HepG2 (cell line): Measurements from ENCODE around the gene AKAP8L. TPM values are rescaled to one million over a fixed set of nuclear protein-coding genes. Genes with fewer than 3 reads are reported as not detected.
A peak's percentile ranks its signal among the peaks of the same experiment; 100 is the strongest.

Experiments
- BCL3 ChIP-seq: sonication (generic); formaldehyde crosslinking; IDR thresholded peaks from 2 replicates; pipeline ENCODE4 v1.5.1; 2020; ENCODE audit warnings: mild to moderate bottlenecking, missing genetic modification reagents, moderate library complexity
- CHCHD3 ChIP-seq: sonication (generic); formaldehyde crosslinking; IDR thresholded peaks from 2 replicates; pipeline ENCODE4 v1.8.0; 2022; ENCODE audit warnings: mild to moderate bottlenecking, missing genetic modification reagents, moderate library complexity
- DRAP1 ChIP-seq: IDR thresholded peaks from 2 replicates; pipeline ENCODE4 v1.6.1; 2016; ENCODE audit warnings: missing genetic modification reagents, missing compliant biosample characterization
- HOMEZ ChIP-seq: IDR thresholded peaks from 2 replicates; pipeline ENCODE4 v1.6.1; 2016; ENCODE audit warnings: low read depth
- PAF1 ChIP-seq: IDR thresholded peaks from 2 replicates; pipeline ENCODE4 v1.6.1; 2016; ENCODE audit warnings: missing genetic modification reagents, missing compliant biosample characterization
- PHF8 ChIP-seq: sonication (generic); formaldehyde crosslinking; IDR thresholded peaks from 2 replicates; pipeline ENCODE4 v1.5.0; 2020; ENCODE audit warnings: missing genetic modification reagents
- POGZ ChIP-seq: sonication (generic); formaldehyde crosslinking; IDR thresholded peaks from 2 replicates; pipeline ENCODE4 v1.4.0; 2020; ENCODE audit warnings: mild to moderate bottlenecking, missing genetic modification reagents
- SMYD3 ChIP-seq: sonication (generic); formaldehyde crosslinking; IDR thresholded peaks from 2 replicates; pipeline ENCODE4 v1.8.1; 2023; ENCODE audit warnings: mild to moderate bottlenecking, missing genetic modification reagents
- STAG1 ChIP-seq: sonication (generic); formaldehyde crosslinking; IDR thresholded peaks from 2 replicates; pipeline ENCODE4 v1.4.0; 2020; ENCODE audit warnings: missing genetic modification reagents
- STAT6 ChIP-seq: sonication (generic); formaldehyde crosslinking; IDR thresholded peaks from 2 replicates; pipeline ENCODE4 v1.4.0; 2020; ENCODE audit warnings: missing genetic modification reagents, mild to moderate bottlenecking, borderline replicate concordance
- XBP1 ChIP-seq: sonication (generic); formaldehyde crosslinking; IDR thresholded peaks from 2 replicates; pipeline ENCODE4 v1.5.0; 2020; ENCODE audit warnings: missing genetic modification reagents
- ZBTB7A ChIP-seq: sonication (generic); formaldehyde crosslinking; IDR thresholded peaks from 2 replicates; pipeline ENCODE4 v1.8.0; 2022; ENCODE audit warnings: mild to moderate bottlenecking, missing genetic modification reagents
- ZIK1 ChIP-seq: sonication (generic); formaldehyde crosslinking; IDR thresholded peaks from 2 replicates; pipeline ENCODE4 v1.5.0; 2020; ENCODE audit warnings: mild to moderate bottlenecking, low read depth, missing genetic modification reagents, borderline replicate concordance
- ZNF17 ChIP-seq: sonication (generic); formaldehyde crosslinking; IDR thresholded peaks from 2 replicates; pipeline ENCODE4 v1.5.0; 2020; ENCODE audit warnings: mild to moderate bottlenecking, missing genetic modification reagents
- ZNF207 ChIP-seq: fragments of 450-650 bp; IDR thresholded peaks from 2 replicates; pipeline ENCODE4 v1.6.1; 2016; ENCODE audit warnings: antibody characterized with exemption, borderline replicate concordance
- ZNF24 ChIP-seq: fragments of 450-650 bp; IDR thresholded peaks from 2 replicates; pipeline ENCODE4 v1.6.1; 2017; ENCODE audit warnings: antibody characterized with exemption, mild to moderate bottlenecking
- ZNF512B ChIP-seq: sonication (generic); formaldehyde crosslinking; IDR thresholded peaks from 2 replicates; pipeline ENCODE4 v1.5.1; 2020; ENCODE audit warnings: missing genetic modification reagents, mild to moderate bottlenecking, borderline replicate concordance
- ZSCAN22 ChIP-seq: sonication (generic); formaldehyde crosslinking; IDR thresholded peaks from 2 replicates; pipeline ENCODE4 v1.4.0; 2020; ENCODE audit warnings: mild to moderate bottlenecking, missing genetic modification reagents
- ZSCAN25 ChIP-seq: sonication (generic); formaldehyde crosslinking; IDR thresholded peaks from 2 replicates; pipeline ENCODE4 v1.8.0; 2022; ENCODE audit warnings: mild to moderate bottlenecking, missing genetic modification reagents
- polyA plus RNA-seq, 8 experiments: library from polyadenylated mRNA; depleted of rRNA in 3 of 8; stranded (reverse) in 7 of 8; unstranded in 1 of 8; fragments of >200 nt; fragmentation: Illumina TruSeq in 4 of 8; extraction: Trizol in 4 of 8; gene quantifications; 2 replicates each; pipeline versions ENCODE4 v1.2.1 to v1.2.3, GENCODE V29; 2011 to 2016; ENCODE audit warnings: low read depth in 4 of 8, missing spikeins in 1 of 8, mixed read lengths in 1 of 8; ENCODE audit not compliant: insufficient read depth in 1 of 8
- total RNA-seq, 5 experiments: library from RNA; depleted of rRNA; stranded (reverse); fragments of >200 nt; fragmentation: Illumina TruSeq; extraction: Trizol; gene quantifications; 2 replicates each; pipeline ENCODE4 v1.2.3, GENCODE V29; 2016; ENCODE audit warnings: low read depth in 1 of 5

AKAP8L gene
- total and polyA plus RNA-seq, 2 of the 13 experiments (the other 11 are each of a cell fraction or from before 2014, with no cell fraction given), result 48.2 to 49.6 TPM

GRCh38 chr19:15379083-15379998 lies 39.4 kb downstream of the AKAP8L start, which contains the start of gene AKAP8 (continued):
- no peak; the same call in 1 of the 2 replicates for TF ChIP-seq STAG1 (CRISPR knock-in tag)
- TF ChIP-seq ZNF207, result no peak
- peak; percentile 54; the same call in 1 of the 2 replicates for TF ChIP-seq XBP1 (CRISPR knock-in tag)
- TF ChIP-seq ZNF24, result no peak
- TF ChIP-seq PAF1 (CRISPR knock-in tag), result peak; percentile 87
- TF ChIP-seq ZSCAN22 (CRISPR knock-in tag), result peak; percentile 25; the same call in 1 of the 2 replicates
- TF ChIP-seq DRAP1 (CRISPR knock-in tag), result peak; percentile 92
- peak; percentile 49; the same call in 1 of the 2 replicates for TF ChIP-seq POGZ (CRISPR knock-in tag)
- TF ChIP-seq ZBTB7A (CRISPR knock-in tag), result peak; percentile 28; the same call in 1 of the 2 replicates
- peak; percentile 69 for TF ChIP-seq BCL3
- no peak for TF ChIP-seq STAT6 (CRISPR knock-in tag)
- peak; percentile 88 for TF ChIP-seq PHF8 (CRISPR knock-in tag)
- TF ChIP-seq ZIK1 (CRISPR knock-in tag), result no peak; the same call in 1 of the 2 replicates
- TF ChIP-seq ZSCAN25, result peak; percentile 68; the same call in 1 of the 2 replicates
- TF ChIP-seq ZNF17, result no peak
- 0 out of 2 replicates have a peak, but pooled peaks have one; percentile 39 for TF ChIP-seq CHCHD3 (CRISPR knock-in tag)
- no peak for TF ChIP-seq ZNF512B (CRISPR knock-in tag)
- TF ChIP-seq HOMEZ (CRISPR knock-in tag), result no peak; the same call in 1 of the 2 replicates
- no peak for TF ChIP-seq SMYD3
